ENCODE measurements around the gene NCF4.

Gene NCF4

DNA sequence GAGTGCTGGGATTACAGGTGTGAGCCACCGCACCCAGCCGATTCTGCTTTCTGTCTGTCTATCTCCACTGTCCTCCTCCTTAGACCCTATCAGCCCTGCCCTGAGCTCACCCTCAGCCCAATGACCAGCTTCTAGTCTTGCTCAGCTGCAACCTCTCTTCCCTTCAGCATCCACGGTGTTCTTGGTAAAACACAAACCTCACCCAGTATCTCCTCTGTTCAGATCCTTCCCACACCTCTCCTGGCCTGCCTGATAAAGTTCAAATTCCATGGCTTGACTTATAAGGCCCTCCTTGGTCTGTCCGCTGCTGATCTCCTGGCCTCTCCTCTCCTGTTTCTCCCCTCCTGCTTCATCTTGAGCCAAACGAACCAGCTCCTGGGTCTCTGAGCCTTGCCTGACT, 14.5 kb upstream of the NCF4 start:
- in situ Hi-C loops (cut with MboI; ENCODE audit: low sequenced_read_pairs, unreplicated experiment) = no loop called here
- TF ChIP-seq, protein P1, sequence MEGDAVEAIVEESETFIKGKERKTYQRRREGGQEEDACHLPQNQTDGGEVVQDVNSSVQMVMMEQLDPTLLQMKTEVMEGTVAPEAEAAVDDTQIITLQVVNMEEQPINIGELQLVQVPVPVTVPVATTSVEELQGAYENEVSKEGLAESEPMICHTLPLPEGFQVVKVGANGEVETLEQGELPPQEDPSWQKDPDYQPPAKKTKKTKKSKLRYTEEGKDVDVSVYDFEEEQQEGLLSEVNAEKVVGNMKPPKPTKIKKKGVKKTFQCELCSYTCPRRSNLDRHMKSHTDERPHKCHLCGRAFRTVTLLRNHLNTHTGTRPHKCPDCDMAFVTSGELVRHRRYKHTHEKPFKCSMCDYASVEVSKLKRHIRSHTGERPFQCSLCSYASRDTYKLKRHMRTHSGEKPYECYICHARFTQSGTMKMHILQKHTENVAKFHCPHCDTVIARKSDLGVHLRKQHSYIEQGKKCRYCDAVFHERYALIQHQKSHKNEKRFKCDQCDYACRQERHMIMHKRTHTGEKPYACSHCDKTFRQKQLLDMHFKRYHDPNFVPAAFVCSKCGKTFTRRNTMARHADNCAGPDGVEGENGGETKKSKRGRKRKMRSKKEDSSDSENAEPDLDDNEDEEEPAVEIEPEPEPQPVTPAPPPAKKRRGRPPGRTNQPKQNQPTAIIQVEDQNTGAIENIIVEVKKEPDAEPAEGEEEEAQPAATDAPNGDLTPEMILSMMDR (IDR thresholded peaks at IDR 0.05; ENCODE audit: borderline replicate concordance, control extremely low read depth, extremely low read depth, insufficient read depth, missing control alignments) = no peak
- DNase-seq (ENCODE audit: low spot score) = no peak

DNA sequence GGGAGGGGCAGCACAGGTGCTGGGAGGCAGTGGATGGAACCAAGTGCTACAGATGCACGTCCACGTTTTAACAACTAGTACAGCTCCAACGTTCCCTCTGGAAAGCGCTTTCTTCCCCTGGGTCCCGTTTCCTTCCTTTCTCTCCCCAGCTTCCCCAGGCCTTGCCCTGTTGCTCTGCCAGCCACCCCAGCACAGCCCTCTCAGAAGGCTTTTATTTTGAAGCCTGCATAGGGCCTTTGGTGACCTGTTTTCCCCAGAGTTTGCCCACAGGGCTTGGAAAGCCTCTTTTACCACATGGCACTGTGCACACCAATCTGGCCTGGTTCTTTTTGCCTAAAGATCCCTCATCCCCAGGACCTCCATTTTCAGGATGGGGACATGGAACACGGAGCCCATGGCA, 13.9 kb upstream of the NCF4 start:
- TF ChIP-seq, protein P1 (IDR thresholded peaks at IDR 0.05; ENCODE audit: borderline replicate concordance, control extremely low read depth, extremely low read depth, insufficient read depth, missing control alignments) = no peak
- DNase-seq (ENCODE audit: low spot score) = no peak
- in situ Hi-C loops (cut with MboI; ENCODE audit: low sequenced_read_pairs, unreplicated experiment) = no loop called here

DNA sequence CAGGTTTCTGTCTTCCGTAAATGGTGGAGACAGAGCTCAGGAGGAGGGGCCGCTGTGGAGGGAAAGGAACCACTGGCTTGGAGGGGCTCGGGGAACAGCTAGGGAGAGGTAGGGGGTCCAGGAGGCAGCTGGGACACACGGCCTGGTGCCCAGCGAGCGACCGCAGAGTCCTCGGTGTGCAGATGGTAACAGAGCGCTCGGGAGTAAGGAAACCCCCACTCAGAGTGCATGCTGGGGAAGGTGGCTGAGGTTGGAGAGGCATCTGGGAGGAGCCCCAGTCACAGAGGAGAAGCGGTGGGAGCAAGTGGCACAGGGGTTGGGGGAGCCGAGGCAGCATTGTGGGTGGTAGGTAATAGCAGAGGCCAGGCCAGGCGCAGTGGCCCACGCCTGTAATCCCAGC, 10.8 kb upstream of the NCF4 start:
- in situ Hi-C loops (cut with MboI; ENCODE audit: low sequenced_read_pairs, unreplicated experiment) = no loop called here
- DNase-seq (ENCODE audit: low spot score) = no peak
- TF ChIP-seq, protein P1 (IDR thresholded peaks at IDR 0.05; ENCODE audit: borderline replicate concordance, control extremely low read depth, extremely low read depth, insufficient read depth, missing control alignments) = no peak

DNA sequence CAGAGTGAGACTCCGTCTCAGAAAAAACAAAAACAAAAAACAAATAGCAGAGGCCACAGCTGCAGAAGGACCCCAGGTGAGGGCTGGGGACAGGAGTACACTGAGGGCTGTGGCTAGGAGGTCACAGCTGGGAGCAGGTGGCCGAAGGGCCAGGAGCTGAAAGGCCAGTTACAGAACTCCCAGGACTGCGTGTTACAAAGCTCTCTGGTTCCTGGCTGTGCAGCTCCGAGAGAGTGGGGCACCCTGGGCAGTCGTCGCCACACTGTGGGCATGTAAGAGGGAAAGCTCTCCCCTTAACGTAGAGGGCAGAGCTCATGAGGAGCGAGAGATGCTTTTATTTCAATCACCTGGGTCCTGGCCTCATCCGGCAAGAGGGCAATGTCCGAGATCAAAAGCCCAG, 10.1 kb upstream of the NCF4 start:
- in situ Hi-C loops (cut with MboI; ENCODE audit: low sequenced_read_pairs, unreplicated experiment) = no loop called here
- no peak for DNase-seq (ENCODE audit: low spot score)
- TF ChIP-seq, protein P1 (IDR thresholded peaks at IDR 0.05; ENCODE audit: borderline replicate concordance, control extremely low read depth, extremely low read depth, insufficient read depth, missing control alignments) = no peak

DNA sequence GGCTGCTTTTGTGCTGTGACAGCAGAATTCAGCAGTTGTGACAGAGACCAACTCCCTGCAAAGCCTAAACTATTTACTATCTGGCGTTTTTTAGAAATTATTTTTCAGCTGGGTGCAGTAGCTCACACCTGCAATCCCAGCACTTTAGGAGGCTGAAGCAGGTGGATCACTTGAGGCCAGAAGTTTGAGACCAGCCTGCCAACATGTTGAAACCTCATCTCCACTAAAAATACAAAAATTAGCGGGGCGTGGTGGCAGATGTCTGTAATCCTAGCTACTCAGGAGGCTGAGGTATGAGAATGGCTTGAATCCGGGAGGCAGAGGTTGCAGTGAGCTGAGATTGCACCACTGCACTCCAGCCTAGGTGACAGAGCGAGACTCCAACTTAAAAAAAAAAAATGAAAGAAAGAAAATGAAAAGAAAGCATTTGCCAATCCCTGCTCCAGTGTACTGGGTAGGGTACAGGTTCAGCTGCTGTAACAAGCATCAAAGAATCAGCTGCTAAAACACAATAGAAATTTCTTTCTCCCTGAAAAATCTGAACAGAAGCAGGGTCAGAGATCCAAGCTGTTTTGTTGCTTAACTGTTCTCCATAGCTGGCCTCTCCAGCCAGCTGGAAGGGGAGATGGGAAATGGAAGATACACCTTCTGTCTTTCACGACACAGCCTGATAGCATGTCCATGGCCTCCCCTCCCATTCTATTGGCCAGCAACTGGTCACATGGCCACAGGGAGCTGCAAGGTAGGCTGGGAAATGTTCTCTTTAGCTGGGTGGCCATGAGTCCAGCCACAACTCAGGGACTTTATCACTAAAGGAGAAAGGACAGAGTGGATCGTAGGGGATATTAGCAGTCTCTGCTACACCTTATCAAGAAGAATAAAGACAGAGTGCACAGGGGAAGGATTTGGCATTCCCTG, 8.5 kb upstream of the NCF4 start:
- in situ Hi-C loops (cut with MboI; ENCODE audit: low sequenced_read_pairs, unreplicated experiment) = no loop called here

DNA sequence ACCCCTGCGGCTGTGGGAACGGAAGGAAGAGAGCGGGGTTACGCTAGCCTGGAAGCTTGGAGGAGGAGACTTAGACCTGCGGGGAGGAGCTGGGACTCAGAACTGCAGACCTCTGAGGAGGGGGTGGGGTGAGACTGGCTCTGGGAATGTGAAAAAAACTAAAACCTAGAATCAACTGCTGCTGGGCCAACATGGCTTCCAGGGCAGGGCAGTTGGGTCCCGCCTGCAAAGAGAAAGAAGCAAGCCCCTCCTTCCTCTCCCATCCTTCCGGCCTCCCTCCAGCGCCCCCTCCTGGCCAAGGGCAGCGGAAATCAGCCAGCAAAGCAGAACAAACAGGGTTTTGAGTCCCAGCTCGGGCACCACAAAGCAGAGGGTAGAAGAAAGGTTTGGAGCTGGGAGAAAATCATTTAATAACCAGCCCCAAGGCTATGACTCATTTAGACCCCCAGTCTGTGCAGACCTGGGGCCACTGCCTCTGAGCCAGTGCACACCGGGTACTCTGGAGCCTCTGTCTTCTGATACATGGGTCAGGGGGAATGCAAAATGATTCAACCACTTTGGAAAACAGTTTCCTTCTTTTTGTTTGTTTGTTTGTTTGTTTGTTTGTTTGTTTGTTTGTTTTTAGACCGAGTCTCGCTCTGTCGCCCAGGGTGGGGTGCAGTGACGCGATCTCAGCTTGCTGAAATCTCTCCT, 7.3 kb upstream of the NCF4 start:
- DNase-seq (ENCODE audit: low spot score) = peak; percentile 86
- TF ChIP-seq, protein P1 (IDR thresholded peaks at IDR 0.05; ENCODE audit: borderline replicate concordance, control extremely low read depth, extremely low read depth, insufficient read depth, missing control alignments) = peak; percentile 50

More for the DNA sequence above, 8.5 kb upstream of the NCF4 start:
- no peak for DNase-seq (ENCODE audit: low spot score)
- TF ChIP-seq, protein P1 (IDR thresholded peaks at IDR 0.05; ENCODE audit: borderline replicate concordance, control extremely low read depth, extremely low read depth, insufficient read depth, missing control alignments) = no peak

More for the DNA sequence above, 7.3 kb upstream of the NCF4 start:
- in situ Hi-C loops (cut with MboI; ENCODE audit: low sequenced_read_pairs, unreplicated experiment) = no loop called here

Measured in GM13976 (cell line).